OCI-M2 (cell line): ENCODE results near the gene KRTAP4-1.
"Not testable (repeated sequence)": the region's sequence is repeated elsewhere in the genome, so short reads cannot be mapped to it uniquely, and the experiment has no call there.

Experiments used
- DNase-seq: peaks from one replicate; lab custom pipeline; 2025; ENCODE audit not compliant: unreplicated experiment; lab: John Stamatoyannopoulos, UW

KRTAP4-1 gene

DNA sequence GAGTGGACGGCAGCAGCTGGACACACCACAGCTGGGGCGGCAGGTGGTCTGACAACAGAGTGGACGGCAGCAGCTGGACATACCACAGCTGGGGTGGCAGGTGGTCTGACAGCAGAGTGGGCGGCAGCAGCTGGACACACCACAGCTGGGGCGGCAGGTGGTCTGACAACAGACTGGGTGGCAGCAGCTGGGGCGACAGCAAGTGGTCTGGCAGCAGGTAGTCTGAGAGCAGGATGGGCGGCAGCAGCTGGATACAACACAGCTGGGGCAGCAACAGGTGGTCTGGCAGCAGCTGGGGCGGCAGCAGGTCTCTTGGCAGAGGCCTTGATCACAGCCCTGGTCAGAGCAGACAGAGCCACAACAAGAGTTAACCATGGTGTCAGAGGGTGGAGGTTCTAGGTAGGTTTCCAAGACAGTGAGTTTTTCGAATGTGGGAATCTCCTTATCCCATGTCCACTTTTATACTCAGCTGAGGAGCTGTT lies at the start of gene KRTAP4-1:
Gene KRTAP4-1 (minus strand): TSS at position 432 of the 482 bp plus-strand sequence. CDS start 57 bp downstream, at position 375.
- DNase-seq: no peak

DNA sequence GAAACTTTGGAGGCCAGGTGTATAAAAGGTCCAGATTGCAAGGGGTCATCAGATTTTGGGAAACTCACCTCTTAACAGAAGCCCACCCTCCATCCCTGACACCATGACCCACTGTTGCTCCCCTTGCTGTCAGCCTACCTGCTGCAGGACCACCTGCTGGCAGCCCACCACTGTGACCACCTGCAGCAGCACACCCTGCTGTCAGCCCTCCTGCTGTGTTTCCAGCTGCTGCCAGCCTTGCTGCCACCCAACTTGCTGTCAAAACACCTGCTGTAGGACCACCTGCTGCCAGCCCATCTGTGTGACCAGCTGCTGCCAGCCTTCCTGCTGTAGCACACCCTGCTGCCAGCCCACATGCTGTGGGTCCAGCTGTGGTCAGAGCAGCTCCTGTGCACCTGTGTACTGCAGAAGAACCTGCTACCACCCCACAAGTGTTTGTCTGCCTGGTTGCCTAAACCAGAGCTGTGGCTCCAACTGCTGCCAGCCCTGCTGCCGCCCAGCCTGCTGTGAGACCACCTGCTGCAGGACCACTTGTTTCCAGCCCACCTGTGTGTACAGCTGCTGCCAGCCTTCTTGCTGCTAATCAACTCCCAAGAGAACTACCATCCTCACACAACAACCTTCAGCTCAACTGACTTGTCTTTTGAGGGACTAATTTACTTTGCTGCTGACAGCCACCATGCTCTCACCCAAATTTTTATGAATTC lies 47.8 kb upstream of the KRTAP4-1 start, which contains the start of gene KRTAP9-3:
Gene KRTAP9-3 (plus strand): TSS at position 51 of the 707 bp plus-strand sequence. CDS start 53 bp downstream, at position 104.
- not testable (repeated sequence) for DNase-seq

DNA sequence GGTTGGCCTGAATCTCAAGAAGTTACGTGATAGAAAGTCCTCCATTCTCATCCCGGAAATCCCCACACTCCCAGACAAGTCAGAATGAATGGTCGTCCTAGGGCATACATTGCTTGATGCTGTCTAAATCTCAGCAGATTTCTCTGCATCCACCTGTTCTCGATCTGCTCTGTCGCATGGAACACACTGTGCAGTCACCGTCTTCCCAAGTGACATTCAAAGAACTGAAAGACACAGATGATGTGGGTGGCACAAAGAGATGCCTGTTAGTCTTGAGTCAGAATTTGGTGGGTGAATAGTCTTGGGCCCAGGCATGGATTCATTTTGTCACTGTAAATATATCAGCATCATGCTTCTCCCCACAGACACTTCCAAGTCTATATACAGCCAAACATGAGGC lies 47.0 kb upstream of the KRTAP4-1 start:
- no peak for DNase-seq

DNA sequence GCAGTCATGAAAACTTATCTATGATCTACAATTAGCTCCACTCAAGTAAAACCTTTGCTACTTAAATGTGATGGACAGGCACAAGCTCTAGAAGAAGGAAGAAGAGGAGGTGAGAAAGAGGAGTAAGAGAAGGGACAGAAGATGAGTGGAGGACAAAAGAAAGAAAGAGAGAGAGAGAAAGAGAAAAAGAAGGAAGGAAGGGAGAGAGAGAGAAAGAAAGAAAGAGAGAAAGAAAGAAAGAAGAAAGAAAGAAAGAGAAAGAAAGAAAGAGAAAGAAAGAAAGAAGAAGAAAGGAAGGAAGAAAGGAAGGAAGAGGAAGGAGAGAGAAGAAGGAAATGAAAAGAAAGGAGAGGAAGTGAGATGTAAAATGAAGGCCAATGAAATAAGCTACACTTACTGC lies 45.4 kb upstream of the KRTAP4-1 start:
- no peak for DNase-seq

DNA sequence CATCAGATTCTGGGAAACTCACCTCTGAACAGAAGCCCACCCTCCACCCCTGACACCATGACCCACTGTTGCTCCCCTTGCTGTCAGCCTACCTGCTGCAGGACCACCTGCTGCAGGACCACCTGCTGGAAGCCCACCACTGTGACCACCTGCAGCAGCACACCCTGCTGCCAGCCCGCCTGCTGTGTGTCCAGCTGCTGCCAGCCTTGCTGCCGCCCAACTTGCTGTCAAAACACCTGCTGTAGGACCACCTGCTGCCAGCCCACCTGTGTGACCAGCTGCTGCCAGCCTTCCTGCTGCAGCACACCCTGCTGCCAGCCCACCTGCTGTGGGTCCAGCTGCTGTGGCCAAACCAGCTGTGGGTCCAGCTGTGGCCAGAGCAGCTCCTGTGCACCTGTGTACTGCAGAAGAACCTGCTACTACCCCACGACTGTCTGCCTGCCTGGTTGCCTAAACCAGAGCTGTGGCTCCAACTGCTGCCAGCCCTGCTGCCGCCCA lies 41.9 kb upstream of the KRTAP4-1 start, which contains the start of gene KRTAP9-2:
Gene KRTAP9-2 (plus strand): TSS at position 51 of the 498 bp plus-strand sequence. CDS start 7 bp downstream, at position 58.
- not testable (repeated sequence) for DNase-seq

DNA sequence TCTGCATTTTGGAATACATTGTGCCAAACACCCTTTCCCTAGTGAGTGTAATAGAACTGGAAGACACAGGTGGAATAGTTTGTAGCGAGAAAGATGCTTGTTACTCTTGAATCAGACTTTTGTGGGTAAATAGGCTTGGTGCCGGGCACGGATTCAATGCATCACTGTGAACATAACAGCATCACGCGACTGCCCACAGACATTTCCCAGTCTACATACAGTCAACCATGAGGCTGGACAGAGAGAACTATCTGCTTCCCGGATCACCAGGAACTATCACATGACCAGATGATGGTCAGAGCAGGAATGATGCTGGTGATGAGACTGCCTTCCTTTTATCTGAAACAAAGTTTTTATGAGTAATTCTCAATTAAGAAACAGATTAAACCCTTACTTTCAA lies 41.3 kb upstream of the KRTAP4-1 start:
- no peak for DNase-seq

DNA sequence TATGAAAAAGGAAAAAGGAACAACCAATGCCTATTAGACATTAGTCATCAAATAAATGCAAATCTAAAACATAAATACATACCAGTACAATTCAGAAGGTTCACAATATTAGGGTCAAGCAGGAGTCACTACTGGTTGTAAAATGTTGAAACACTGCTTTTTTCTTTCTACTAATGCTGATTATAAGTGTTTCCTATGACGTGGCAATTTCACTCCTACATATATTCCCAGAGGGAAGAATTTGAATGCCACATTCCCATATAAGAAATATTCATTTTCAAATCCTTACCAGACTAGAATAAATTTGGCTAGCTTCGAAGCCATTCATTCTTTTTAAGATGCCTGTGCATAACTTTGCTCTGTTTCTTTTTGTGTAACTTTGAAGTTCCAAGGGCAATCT lies 39.1 kb upstream of the KRTAP4-1 start:
- no peak for DNase-seq

DNA sequence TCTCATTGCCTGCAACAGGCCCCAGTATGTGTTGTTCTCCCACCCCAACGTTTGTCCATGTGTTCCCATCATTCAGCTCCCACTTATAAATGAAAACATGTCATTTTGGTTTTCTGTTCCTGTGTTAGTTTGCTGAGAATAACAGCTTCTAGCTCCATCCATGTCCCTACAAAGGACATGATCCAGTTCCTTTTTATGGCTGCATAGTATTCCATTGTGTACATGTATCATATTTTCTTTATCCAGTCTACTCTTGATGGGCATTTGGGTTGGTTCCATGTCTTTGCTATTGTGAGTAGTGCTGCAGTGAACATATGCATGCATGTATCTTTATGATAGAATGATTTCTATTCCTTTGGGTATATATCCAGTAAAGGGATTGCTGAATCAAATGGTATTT lies 31.0 kb upstream of the KRTAP4-1 start:
- DNase-seq: no peak

DNA sequence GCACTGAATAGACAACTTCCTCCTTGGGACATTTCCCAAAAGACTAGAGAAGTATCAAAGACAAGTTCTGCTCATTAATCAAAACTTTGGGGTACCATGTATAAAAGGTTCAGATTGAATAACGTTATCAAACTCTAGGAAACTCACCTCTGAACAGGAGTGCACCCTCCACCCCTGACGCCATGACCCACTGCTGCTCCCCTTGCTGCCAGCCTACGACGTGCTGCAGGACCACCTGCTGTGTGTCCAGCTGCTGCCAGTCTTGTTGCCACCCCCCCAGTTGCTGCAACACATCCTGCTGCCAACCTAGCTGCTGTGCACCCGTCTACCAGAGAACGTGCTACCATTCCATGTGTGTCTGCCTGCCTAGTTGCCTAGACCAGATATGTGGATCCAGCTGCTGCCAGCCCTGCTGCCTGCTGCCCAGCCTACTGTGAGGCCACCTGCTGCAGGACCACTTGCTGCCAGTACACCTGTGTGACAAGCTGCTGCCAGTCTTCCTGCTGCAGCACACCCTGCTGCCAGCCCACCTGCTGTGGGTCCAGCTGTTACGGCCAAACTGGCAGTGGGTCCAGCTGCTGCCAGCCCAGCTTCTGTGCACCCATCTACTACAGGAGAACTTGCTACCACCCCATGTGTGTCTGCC lies 27.9 kb upstream of the KRTAP4-1 start:
- DNase-seq: no peak

DNA sequence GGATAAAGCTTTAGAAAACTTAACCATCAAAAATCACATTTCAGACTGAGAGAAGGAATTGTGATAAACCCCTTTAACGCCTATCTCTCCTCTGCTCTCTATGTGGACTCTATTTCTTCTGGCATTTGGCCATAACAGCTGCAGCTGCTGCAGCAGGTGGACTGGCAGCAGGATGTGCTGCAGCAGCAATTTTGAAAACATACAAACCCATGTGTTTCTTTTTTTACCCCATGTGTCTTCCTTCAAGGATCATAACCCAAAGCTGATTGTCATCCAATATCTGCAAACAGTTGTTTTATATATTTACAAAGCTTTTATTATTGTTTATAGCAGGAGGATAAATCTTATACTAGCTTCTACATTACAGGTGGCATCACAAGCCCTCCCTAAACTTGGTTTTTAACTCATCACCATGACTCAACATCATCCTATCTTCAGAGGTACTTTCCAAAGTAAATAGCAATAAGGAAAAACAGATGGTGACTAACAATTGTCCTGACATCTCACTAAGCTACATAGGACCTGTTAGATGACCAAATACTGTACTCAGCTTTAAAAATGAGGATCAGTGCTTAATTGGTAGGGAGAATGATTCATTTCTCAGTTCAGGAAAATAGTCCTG lies 27.2 kb upstream of the KRTAP4-1 start:
- DNase-seq: no peak

DNA sequence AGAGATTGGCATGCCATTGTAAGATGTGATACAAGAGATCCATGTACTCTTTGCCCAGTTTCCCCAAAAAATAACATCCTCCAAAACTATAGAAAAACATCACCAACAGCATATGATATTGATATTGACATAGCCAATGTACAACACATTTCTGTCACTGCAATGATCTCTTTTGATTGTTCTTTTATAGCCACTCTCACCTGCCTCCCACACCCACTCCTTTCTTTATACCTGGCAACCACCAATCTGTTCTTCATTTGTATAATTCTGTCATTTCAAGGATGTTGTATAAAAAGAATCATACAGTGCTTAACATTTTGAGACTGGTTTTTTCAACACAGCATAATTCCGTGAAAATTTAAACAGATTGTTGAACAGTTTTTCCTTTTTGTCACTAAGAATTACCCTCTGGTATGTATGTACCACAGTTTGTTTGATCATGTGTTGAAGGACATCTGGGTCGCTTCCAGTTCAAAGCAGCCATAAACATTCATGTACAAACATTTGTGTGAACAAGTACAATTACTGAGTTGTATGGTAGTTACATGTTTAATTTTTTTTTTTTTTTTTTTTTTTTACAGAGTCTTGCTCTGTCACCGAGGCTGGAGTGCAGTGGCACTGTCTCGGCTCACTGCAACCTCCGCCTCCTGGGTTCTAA lies 14.8 kb upstream of the KRTAP4-1 start:
- no peak for DNase-seq

DNA sequence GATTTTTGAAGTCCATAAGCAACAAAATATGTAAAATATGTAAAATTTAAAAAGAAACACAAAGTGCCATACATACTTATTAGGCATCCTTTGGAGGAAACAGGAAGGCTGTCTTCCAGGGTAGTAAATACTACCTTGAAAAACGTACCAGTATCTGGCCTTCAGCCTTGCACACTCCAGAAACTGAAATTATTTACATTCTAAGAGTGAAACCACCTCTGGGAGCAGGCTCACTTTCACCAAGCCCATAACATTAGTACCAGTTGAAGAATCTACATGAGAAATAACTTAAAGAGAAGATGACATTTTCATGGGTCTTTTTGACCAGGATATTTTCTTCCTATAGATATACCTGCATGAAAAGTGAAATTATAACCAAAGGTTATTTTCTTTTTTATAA lies 11.4 kb upstream of the KRTAP4-1 start:
- DNase-seq: no peak

DNA sequence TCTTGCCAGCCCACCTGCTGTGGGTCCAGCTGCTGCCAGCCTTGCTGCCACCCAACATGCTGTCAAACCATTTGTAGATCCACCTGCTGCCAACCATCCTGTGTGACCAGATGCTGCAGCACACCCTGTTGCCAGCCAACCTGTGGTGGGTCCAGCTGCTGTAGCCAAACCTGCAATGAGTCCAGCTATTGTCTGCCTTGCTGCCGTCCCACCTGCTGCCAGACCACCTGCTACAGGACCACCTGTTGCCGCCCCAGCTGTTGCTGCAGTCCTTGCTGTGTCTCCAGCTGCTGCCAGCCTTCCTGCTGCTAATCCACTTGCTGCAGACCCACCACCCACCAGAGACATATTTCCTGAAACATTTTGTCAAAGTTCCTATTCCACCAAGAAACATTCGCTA lies 5.6 kb upstream of the KRTAP4-1 start:
- DNase-seq: no peak

DNA sequence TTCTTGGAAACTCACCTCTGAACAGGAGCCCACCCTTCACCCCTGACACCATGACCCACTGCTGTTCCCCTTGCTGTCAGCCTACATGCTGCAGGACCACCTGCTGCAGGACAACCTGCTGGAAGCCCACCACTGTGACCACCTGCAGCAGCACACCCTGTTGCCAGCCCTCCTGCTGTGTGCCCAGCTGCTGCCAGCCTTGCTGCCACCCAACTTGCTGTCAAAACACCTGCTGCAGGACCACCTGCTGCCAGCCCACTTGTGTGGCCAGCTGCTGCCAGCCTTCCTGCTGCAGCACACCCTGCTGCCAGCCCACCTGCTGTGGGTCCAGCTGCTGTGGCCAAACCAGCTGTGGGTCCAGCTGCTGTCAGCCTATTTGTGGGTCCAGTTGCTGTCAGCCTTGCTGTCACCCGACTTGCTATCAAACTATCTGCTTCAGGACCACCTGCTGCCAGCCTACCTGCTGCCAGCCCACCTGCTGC lies 5.2 kb upstream of the KRTAP4-1 start, which contains the start of gene KRTAP9-1:
Gene KRTAP9-1 (plus strand): TSS at position 51 of the 482 bp plus-strand sequence. CDS start 0 bp downstream, at position 51.
- not testable (repeated sequence) for DNase-seq

DNA sequence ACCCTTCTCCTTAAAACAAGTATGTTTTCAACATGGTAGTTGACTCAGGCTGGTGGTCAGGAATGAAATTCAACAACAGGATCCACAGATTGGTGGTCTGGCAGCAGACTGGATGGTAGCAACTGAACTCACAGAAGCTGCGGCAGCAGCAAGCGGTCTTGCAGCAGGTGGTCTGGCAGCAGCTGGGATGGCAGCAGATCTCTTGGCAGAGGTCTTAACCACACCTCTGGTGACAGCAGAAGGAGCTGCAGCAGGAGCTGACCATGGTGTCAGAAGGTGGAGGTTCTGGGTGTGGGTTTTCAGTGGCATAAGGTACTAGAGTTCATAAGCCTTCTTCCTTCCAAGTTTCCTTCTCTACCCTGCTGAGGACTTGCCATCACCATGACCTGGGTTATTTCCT lies 2.2 kb upstream of the KRTAP4-1 start:
- DNase-seq: no peak

DNA sequence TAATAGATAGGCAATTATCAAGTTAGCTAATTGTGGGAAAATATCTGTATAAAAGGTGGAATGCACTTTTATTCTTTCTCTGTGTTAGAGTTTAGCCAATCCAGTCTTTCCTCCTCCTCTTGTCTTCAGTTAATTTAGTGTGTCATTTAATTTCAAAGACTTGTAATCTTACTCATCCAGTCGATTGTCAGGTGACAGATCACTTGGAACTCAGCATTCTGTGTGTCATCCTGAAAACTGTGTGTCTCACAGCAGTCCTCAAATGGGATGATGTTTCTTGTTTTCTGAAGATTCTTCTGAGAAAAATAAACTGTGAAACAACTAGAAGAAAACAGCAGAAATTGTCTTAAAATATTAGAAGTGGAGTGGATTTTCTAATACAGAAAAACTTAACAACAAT lies 290 bp upstream of the KRTAP4-1 start:
- no peak for DNase-seq

DNA sequence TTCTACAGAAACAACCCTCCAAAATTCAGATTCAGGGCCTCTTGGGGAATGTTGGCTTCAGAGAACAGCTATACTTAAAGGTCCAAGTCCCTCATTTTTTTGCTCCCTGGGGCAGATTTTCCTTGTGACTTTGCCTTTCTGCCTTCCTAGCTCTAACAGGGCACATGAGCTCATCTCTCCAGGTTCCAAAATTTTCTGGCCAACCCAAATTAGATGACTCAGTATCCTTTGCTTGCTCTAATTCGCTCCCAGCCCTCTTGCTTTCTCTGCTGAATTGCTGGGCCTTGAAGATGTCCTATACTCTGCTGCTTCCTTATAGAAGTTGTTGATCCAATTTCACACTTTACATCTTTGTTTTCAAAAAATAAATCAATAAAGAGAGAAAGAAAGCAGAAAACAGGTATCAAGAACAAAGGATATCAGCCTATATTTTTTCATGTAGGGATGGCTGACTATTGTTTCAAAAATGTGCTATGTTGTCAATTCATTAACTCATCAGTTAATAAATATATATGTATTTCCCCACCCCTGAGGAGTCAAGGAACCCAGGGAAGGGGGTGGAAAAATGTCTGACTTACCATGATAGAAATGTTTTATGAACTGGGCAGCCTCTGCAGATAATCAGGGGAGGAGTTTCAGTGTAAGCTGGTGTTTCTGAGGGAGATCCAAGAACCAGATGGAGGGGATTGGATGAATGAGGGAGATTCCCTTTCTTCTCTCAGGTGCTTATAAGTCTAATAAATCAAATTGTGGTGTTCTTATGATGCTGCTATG lies 5.7 kb downstream of the KRTAP4-1 start:
- no peak for DNase-seq

DNA sequence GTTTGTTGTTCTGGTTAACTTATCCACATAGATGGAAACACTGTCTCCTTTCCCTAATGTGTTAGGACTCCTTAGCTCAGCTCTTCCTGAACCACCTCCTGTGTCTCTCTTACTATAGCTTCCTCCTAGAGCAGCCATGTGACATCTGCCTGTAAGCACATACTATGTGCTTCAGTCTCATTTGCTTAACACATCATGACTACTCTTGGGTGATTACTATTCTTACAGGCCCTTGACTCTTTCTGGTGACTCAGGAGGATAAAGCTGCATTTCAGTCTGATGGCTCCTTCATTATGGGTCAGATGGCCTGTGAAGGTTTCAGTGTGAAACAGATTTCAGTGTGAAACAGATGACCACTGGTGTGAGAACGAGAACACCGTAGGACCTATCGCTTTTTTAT lies 6.4 kb downstream of the KRTAP4-1 start:
- no peak for DNase-seq

DNA sequence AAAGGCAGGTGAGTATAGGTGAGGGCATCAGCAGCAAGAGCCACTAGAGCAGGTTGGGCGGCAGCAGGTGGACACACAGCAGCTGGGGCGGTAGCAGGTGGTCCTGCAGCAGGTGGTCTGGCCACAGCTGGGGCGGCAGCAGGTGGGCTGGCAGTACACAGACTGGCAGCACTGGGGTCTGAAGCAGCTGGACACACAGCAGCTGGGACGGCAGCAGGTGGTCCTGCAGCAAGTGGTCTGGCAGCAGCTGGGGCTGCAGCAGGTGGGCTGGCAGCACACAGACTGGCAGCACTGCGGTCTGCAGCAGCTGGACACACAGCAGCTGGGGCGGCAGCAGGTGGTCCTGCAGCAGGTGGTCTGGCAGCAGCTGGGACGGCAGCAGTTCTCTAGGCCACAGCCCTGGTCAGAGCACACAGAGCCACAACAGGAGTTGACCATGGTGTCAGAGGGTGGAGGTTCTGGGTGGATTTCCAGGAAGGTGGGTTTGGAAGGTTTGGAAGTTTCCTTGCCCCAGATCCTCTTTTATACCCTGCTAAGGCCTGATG lies 6.9 kb downstream of the KRTAP4-1 start, which contains the start of gene KRTAP4-2:
Gene KRTAP4-2 (minus strand): TSS at position 495 of the 545 bp plus-strand sequence. CDS start 57 bp downstream, at position 438.
- DNase-seq: no peak
